Measurements from ENCODE around the gene MRPL50.

Gene MRPL50

DNA sequence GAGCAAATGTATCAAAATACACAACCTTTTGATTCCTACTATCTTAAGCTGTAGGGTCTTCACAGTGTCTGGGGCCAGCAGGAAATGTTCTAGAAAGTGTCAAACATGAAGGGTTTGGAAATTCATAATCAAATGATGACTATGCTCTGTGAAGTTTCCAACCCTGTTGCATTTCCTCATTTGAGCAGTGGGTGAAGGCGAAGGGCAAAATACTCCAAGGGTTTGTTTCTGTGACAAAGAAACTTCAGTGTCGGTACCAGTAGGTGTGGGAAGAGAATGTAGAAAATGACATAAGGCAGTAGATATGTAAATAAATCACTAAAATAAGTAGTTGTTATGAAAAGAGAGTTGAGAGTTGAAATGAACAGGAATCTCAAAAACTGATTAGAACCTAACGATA is 36.6 kb upstream of the MRPL50 start:
- no peaks in the 10 kb centered on the region for H3K36me3 ChIP-seq
- H3K27ac ChIP-seq: no peak overlapping the region
- H3K4me3 ChIP-seq (ENCODE audit: low read depth in 1 of 2, low read length in 1 of 2): no peak overlapping the region
- TF ChIP-seq, protein P1, sequence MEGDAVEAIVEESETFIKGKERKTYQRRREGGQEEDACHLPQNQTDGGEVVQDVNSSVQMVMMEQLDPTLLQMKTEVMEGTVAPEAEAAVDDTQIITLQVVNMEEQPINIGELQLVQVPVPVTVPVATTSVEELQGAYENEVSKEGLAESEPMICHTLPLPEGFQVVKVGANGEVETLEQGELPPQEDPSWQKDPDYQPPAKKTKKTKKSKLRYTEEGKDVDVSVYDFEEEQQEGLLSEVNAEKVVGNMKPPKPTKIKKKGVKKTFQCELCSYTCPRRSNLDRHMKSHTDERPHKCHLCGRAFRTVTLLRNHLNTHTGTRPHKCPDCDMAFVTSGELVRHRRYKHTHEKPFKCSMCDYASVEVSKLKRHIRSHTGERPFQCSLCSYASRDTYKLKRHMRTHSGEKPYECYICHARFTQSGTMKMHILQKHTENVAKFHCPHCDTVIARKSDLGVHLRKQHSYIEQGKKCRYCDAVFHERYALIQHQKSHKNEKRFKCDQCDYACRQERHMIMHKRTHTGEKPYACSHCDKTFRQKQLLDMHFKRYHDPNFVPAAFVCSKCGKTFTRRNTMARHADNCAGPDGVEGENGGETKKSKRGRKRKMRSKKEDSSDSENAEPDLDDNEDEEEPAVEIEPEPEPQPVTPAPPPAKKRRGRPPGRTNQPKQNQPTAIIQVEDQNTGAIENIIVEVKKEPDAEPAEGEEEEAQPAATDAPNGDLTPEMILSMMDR (IDR thresholded peaks at IDR 0.05): no peak
- no peaks in the 10 kb centered on the region for H3K9me3 ChIP-seq
- H3K27me3 ChIP-seq: no peaks in the 10 kb centered on the region
- H3K4me1 ChIP-seq (ENCODE audit: control insufficient read depth in 1 of 2, insufficient read depth in 1 of 2, low read depth in 1 of 2, low read length in 1 of 2): peaks cover 0 to 4% of the 10 kb centered on the region in 2 experiments

DNA sequence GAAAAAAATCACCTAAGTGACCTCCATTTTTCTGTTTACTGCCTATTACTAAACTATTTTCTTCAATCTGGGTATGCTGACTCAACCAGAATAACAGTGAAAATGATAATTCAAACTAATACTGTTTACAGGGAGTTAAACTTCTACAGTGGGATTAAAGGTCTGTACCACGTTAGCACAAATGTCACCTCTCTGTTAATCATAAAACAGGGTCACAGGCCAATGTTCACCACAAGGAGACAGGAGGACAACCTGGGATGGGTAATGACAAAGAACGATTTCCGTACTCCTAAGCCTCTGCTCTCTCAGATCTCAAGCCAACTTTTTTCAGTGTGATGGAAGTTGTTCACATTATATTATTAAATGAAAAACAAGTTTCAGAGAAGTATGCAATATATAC is 34.8 kb upstream of the MRPL50 start:
- TF ChIP-seq, protein P1 (IDR thresholded peaks at IDR 0.05): no peak
- no peak overlapping the region for H3K27ac ChIP-seq
- no peak overlapping the region for H3K4me3 ChIP-seq (ENCODE audit: low read depth in 1 of 2, low read length in 1 of 2)
- no peaks in the 10 kb centered on the region for H3K9me3 ChIP-seq
- H3K4me1 ChIP-seq (ENCODE audit: control insufficient read depth in 1 of 2, insufficient read depth in 1 of 2, low read depth in 1 of 2, low read length in 1 of 2): no peaks in the 10 kb centered on the region
- H3K36me3 ChIP-seq: no peaks in the 10 kb centered on the region
- H3K27me3 ChIP-seq: no peaks in the 10 kb centered on the region

DNA sequence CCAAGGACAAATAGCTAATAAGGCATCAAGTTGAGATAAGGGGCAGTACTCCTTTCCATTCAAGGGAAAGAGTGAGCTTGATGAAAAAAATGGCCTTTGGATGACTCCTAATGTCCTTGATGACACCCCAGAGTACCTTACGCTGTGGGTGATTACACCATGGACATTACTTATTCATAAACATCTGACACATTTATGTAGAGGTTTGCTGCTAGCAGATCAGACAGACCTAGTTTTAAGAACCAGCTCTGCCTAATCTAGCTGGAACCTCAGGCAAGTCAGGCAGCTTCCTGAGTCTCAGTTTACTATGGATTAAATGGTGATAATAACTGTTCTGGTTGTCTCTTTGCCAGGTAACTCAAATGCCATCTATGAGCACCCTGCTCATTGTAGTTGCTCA is 34.3 kb upstream of the MRPL50 start:
- TF ChIP-seq, protein P1 (IDR thresholded peaks at IDR 0.05): no peak
- H3K9me3 ChIP-seq: no peaks in the 10 kb centered on the region
- no peaks in the 10 kb centered on the region for H3K4me1 ChIP-seq (ENCODE audit: control insufficient read depth in 1 of 2, insufficient read depth in 1 of 2, low read depth in 1 of 2, low read length in 1 of 2)
- no peaks in the 10 kb centered on the region for H3K27me3 ChIP-seq
- H3K27ac ChIP-seq: no peak overlapping the region
- no peak overlapping the region for H3K4me3 ChIP-seq (ENCODE audit: low read depth in 1 of 2, low read length in 1 of 2)
- no peaks in the 10 kb centered on the region for H3K36me3 ChIP-seq

DNA sequence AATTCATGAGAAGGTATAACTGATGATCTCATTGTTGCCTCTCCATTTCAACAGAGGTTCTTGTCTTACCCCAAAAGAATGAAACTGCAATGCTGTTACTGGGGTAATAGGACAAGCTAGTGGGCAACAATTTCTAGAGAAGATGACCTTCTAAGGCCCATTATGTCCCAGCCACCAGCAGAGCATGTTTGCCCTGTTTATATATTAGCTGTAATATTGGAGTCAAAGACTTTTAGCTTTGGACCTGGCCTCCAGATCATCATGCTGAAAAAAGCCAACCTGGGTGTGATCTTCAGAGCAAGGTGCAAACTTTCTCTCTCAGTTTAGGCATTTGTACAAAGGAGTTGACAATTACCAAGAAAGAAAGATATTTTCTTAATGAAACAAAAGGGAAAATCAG is 33.8 kb upstream of the MRPL50 start:
- Histone ChIP-seq H3K27ac (no peak overlapping the region), H3K9me3 (no peaks in the 10 kb centered on the region), H3K36me3 (no peaks in the 10 kb centered on the region), H3K27me3 (no peaks in the 10 kb centered on the region), H3K4me1 (ENCODE audit: control insufficient read depth in 1 of 2, insufficient read depth in 1 of 2, low read depth in 1 of 2, low read length in 1 of 2) (no peaks in the 10 kb centered on the region), H3K4me3 (ENCODE audit: low read depth in 1 of 2, low read length in 1 of 2) (no peak overlapping the region)
- TF ChIP-seq, protein P1 (IDR thresholded peaks at IDR 0.05): no peak

DNA sequence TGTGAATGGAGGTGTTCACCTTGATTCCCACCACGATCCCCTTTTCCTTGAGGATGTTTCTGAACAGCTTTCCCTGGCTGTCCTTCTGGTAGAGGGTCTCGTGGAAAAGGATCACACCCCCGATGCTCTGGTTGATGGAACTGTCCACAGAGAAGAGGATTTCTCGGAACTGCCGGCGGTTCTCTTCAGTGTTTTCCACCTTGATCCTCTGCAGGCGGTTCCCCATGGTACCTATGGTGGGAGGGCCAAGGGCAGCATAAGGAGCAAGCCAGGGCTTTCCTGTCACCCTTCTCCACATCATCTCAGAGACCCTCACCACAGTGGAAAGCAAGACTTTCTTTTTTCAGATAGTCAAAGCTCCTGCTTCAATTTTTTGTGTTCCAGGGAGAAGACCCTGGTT is 31.3 kb upstream of the MRPL50 start:
- H3K36me3 ChIP-seq: no peaks in the 10 kb centered on the region
- H3K27ac ChIP-seq: no peak overlapping the region
- H3K27me3 ChIP-seq: no peaks in the 10 kb centered on the region
- TF ChIP-seq, protein P1 (IDR thresholded peaks at IDR 0.05): no peak
- H3K4me1 ChIP-seq (ENCODE audit: control insufficient read depth in 1 of 2, insufficient read depth in 1 of 2, low read depth in 1 of 2, low read length in 1 of 2): no peaks in the 10 kb centered on the region
- no peaks in the 10 kb centered on the region for H3K9me3 ChIP-seq
- H3K4me3 ChIP-seq (ENCODE audit: low read depth in 1 of 2, low read length in 1 of 2): no peak overlapping the region

DNA sequence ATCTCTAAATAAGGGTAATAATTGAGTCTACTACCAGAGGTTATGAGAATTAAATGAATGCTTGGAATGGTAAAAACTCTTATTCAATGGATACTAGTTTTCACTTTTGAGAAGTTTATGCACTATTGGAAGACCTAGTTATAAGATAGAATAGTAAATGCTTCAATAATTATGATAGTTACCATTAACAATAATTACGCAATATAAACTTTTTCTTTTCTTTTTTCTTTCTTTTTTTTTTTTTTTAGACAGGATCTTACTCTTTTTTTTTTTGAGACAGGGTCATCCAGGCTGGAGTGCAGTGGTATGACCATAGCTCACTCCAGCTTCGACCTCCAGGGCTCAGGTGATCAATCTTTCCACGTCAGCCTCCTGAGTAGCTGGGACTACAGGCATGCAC is 30.5 kb upstream of the MRPL50 start:
- Histone ChIP-seq H3K27ac (no peak overlapping the region), H3K36me3 (no peaks in the 10 kb centered on the region), H3K27me3 (no peaks in the 10 kb centered on the region), H3K4me1 (ENCODE audit: control insufficient read depth in 1 of 2, insufficient read depth in 1 of 2, low read depth in 1 of 2, low read length in 1 of 2) (no peaks in the 10 kb centered on the region), H3K9me3 (no peaks in the 10 kb centered on the region), H3K4me3 (ENCODE audit: low read depth in 1 of 2, low read length in 1 of 2) (no peak overlapping the region)
- TF ChIP-seq, protein P1 (IDR thresholded peaks at IDR 0.05): no peak

Data from neutrophil (primary cell).